KOPT-K1 (cell line): Measurements from ENCODE around the gene GPS2.

Experiments
- H3K27ac ChIP-seq: fragments of 200-600 bp; sonication (generic); 2 replicates; pipeline ENCODE4 v1.5.1; 2016; ENCODE audit warnings: antibody characterized with exemption, mild to moderate bottlenecking, low read depth, low read length; ENCODE audit not compliant: poor library complexity, severe bottlenecking
- H3K36me3 ChIP-seq: fragments of 200-600 bp; sonication (generic); 2 replicates; pipeline ENCODE4 v1.5.1; 2017; ENCODE audit warnings: antibody characterized with exemption, mild to moderate bottlenecking, low read length, moderate library complexity; ENCODE audit not compliant: insufficient read depth
- H3K9me3 ChIP-seq: fragments of 200-600 bp; sonication (generic); 2 replicates; pipeline ENCODE4 v1.5.1; 2017; ENCODE audit warnings: antibody characterized with exemption, low read length, mild to moderate bottlenecking; ENCODE audit not compliant: insufficient read depth, poor library complexity, severe bottlenecking

GPS2 gene

GRCh38 chr17:7314719-7315569 lies at the start of gene GPS2:
GPS2 (minus strand) TSS chr17:7315360; CDS start chr17:7315052, 308 bp downstream.
- Histone ChIP-seq H3K9me3 (no peaks in the 10 kb centered on the region), H3K27ac (peak within 1 kb of the TSS; percentile 78), H3K36me3 (peaks cover 73% of the 10 kb centered on the region)

DNA sequence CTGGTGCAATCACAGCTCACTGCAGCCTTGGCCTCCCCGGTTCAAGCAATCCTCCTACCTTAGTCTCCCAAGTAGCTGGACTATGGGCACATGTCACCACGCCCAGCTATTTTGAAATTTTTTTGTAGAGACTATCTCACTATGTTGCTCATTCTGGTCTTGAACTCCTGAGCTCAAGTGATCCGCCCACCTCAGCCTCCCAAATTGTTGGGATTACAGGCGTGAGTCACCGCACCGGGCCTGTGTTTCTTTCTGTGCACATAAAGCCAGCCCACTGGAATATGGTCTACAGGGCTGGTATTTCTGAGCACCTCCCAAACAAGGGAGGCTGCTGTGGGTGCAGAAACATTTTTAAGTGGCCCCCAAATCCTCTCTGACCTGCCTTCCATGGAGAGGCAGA lies 48.2 kb upstream of the GPS2 start:
- H3K27ac ChIP-seq: no peak overlapping the region
- no peaks in the 10 kb centered on the region for H3K9me3 ChIP-seq
- H3K36me3 ChIP-seq: no peaks in the 10 kb centered on the region

DNA sequence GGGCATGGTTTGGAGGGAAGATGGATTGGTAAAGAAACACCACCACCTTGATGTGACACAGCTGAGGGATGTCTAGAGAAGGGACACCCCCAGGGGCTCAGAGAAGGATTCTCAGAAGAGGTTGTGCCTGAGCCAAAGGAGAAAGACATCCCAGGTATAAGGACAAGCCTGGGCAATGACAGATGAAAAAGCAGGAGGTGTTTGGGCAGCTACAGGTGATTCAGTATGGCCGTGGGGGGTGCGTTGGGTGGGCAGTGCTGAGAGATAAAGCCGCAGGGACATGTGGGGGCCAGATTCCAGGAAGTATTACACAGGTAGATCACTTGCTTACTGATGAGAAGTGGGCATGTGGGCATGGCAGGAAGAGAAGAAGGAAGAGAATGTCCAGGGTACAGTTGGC lies 46.7 kb upstream of the GPS2 start:
- Histone ChIP-seq H3K36me3 (no peaks in the 10 kb centered on the region), H3K9me3 (no peaks in the 10 kb centered on the region), H3K27ac (no peak overlapping the region)

GRCh38 chr17:7357381-7357780 lies 42.2 kb upstream of the GPS2 start:
- Histone ChIP-seq H3K36me3 (peaks cover 16% of the 10 kb centered on the region), H3K27ac (no peak overlapping the region), H3K9me3 (no peaks in the 10 kb centered on the region)

DNA sequence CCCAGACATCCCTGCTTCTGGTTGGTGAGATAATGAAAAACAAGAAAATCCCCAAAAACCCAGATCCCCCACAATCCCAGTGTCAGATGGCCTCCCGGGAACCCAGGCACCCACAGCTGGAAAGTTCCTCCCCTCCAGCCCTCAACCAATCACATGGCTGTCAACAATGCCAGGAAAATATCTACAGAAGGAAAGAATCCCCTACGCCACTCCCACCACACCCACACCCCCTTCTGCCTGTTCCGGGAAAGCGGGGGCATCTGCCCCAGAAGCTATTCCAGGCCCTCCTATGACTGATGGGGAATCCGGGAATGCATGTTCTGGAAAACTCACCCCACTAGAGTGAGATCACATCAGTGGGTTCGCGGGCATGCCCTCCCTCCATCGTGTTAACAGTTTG lies 41.6 kb upstream of the GPS2 start:
- Histone ChIP-seq H3K9me3 (no peaks in the 10 kb centered on the region), H3K27ac (no peak overlapping the region), H3K36me3 (peaks cover 22% of the 10 kb centered on the region)

GRCh38 chr17:7356072-7356549 lies 41.0 kb upstream of the GPS2 start:
- peaks cover 28% of the 10 kb centered on the region for H3K36me3 ChIP-seq
- no peaks in the 10 kb centered on the region for H3K9me3 ChIP-seq
- no peak overlapping the region for H3K27ac ChIP-seq

DNA sequence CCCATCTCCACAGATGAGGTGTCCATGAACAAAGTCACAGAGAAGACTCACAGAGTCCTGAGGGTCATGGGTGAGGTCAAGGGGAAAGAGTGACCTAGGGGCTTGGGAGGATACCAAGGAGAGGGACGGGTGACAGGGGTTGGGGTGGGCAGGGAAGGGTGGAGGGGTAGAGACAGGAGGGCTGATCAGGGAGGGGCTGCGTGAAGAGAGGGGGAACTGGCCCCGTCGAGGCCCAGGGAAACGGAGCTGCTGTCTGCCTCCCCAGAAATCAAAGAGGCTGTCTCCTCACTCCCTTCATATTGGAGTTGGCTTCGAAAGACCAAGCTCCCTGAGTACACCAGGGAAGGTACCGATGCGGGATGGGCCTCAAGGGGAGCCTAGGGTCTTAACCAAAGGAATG lies 40.4 kb upstream of the GPS2 start:
- peaks cover 33% of the 10 kb centered on the region for H3K36me3 ChIP-seq
- H3K9me3 ChIP-seq: no peaks in the 10 kb centered on the region
- no peak overlapping the region for H3K27ac ChIP-seq

DNA sequence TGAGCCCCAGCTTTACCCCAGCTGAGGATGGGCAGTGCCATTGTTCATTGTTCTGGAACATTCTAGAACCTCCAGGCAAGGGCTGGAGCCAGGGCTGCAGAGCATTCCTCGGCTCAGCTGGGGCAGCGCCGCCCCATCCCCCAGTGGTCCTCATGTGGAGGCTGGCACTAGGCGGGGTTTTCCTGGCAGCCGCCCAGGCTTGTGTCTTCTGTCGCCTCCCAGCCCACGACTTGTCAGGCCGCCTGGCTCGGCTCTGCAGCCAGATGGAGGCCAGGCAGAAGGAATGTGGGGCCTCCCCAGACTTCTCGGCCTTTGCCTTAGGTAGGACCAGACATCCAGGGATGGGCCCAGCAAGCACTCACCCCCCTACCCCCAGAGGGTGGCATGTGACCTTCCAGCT lies 39.9 kb upstream of the GPS2 start, which contains the start of gene TMEM95:
TMEM95 (plus strand) TSS at position 104 of the 400 bp plus-strand sequence; CDS start at position 153, 49 bp downstream.
- Histone ChIP-seq H3K9me3 (no peaks in the 10 kb centered on the region), H3K27ac (no peak within 1 kb of the TSS), H3K36me3 (peaks cover 33% of the 10 kb centered on the region)

DNA sequence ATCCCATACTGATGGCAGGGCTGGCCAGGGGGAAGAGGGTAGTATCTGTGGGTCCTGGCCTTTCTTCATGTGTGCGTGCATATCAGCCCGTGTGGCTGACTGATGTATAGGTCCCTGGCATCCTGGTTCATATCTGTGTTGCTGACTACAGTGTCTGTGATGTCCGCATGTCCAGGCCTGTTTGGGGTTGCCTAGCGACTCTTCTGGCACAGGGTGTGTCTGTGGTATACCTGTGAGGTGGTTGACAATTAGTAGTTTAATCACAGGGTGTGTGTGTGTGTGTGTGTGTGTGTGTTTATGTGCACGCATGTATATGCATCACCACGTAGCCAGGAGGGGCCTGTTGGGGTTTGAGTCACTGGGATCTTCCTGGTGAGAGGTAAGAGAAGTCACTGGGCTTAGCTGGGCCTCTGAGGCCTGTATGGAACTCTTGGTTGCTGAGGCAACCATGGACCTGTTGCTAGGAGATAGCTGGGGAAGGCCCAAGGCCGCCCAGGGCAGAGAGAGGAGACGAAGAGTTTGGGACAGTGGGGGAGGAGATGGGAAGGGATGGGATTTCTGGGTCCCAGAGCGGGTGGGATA lies 39.2 kb upstream of the GPS2 start:
- Histone ChIP-seq H3K36me3 (peaks cover 40% of the 10 kb centered on the region), H3K9me3 (no peaks in the 10 kb centered on the region), H3K27ac (no peak overlapping the region)

- peaks cover 53% of the 10 kb centered on the region for H3K36me3 ChIP-seq
- H3K9me3 ChIP-seq: no peaks in the 10 kb centered on the region
- no peak overlapping the region for H3K27ac ChIP-seq
These were observed 37.9 kb upstream of the GPS2 start for GRCh38 chr17:7352910-7353635.

DNA sequence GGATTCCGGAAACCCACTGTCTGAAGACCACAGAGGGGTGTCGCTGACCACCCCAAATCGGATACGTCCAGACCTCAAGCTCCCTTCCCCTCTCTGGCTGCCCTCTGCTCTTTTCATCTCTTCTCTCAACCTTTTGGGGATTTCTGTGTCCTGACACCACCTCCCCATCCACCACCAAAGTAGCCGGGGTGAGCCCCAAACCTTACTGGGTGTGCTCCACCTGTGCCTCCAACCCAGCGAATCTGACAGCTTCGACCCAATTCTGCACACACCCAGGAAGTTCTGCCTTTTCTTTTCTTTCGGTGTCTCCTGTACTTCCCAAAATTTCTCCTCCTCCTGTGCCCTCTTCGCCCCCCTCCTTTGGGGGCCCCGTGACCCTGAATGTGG lies 37.3 kb upstream of the GPS2 start:
- H3K9me3 ChIP-seq: no peaks in the 10 kb centered on the region
- peaks cover 59% of the 10 kb centered on the region for H3K36me3 ChIP-seq
- no peak overlapping the region for H3K27ac ChIP-seq

DNA sequence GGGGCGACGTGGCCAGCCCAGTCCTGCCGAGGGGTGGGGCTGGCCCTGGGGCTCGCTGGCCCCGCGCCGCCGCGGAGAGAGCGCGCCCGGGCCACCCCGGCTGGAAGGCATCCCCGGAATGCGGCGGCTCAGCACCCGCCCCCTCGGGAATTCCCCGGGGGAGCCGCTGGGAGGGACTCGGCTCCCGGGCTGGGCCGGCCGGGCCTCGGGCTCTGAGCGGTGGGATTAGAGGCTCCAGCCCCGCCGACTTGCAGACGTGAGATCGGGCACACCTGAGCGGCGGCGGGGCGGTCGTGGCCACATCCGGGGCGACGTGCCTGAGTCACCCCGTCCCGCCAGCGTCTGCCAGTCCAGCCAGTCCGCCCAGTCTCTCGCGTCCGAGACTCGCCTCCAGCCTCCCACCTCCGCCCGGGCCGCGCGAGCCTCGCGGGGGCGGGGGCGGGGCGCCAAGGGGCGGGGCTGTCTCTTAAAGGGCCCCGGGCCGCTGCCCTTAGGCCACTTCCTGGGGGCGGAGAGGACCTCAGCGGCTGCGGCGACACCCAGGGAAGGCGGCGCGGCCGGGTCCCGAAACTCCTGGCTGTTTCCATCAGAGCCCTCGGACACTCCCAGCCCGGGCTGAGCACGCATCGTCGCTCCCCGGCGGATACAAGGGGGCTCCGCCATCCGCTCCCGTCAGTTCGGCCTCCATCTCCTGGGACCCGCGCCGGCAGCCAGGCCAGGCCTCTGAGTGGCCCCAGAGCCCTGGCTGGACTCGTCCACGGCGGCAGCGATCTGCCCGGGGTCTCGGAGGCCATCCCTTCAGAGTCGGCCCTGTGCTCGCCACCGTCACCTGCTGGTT lies 36.7 kb upstream of the GPS2 start, which contains the start of gene KCTD11:
KCTD11 (plus strand) TSS at position 498 of the 838 bp plus-strand sequence.
- Histone ChIP-seq H3K36me3 (peaks cover 65% of the 10 kb centered on the region), H3K9me3 (no peaks in the 10 kb centered on the region), H3K27ac (no peak within 1 kb of the TSS)

DNA sequence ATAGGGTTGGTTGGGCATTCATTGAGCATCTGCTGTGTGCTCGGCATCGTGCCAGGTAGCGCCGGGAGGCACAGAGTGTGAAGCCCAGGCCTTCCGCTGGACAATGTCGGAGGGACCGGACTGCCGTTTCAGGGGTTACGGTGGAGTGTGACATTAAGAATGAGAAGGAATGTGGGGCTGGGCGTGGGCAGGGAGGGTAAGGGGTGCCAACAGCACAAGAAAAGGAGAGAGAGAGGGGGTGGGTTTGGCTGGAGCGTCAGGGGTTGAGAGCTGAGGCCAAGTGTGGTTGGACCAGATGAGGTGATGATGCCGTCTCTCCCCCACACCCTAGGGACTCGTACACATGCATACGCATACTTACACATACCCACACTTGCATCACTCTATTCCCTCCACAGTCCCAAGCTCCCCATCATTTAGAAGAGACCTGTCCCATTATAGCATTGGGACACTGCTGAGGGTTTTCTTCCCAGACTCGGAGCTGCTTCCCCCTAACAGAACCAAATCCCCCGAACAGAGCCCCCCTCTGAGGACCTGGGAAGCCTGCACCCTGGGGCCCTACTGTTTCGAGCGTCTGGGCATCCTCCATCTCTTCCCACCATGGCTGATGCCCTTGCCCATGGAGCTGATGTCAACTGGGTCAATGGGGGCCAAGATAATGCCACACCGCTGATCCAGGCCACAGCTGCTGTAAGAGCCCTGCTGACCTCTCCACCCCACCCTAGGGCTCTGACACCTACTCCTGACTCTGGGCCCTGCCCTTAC lies 33.5 kb upstream of the GPS2 start:
- peaks cover 93% of the 10 kb centered on the region for H3K36me3 ChIP-seq
- no peak overlapping the region for H3K27ac ChIP-seq
- no peaks in the 10 kb centered on the region for H3K9me3 ChIP-seq
